Measurements from ENCODE around the gene PROZ.

The PROZ gene

GRCh38 chr13:113205428-113205931, 47.0 kb downstream of the PROZ start:
- no peaks in the 10 kb centered on the region for H3K27me3 Mint-ChIP-seq (ENCODE audit: low read depth)

DNA sequence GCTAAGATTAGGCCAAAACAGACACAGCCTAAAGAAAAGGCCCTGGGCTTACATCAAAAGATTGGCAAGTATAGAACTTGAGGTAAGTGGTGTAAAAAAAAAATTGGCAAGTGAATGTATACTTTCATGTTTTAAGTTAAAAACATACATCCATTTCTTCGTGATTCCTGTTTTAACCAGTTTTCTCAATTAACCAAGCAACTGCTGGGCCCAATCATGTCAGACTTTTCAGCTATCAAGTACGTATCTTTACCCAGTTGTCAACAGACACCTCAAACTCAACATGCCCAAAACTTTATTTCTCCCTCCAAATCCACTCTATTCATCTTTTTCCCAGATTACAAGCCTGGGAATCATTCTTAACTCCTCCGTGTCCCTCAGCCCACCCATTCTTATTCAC, 49.0 kb downstream of the PROZ start:
- Mint-ChIP-seq H3K4me1 (ENCODE audit: low read depth) (peaks cover 52% of the 10 kb centered on the region), H3K4me3 (peak overlapping the region; percentile 95), H3K36me3 (ENCODE audit: low read depth) (peaks cover 42% of the 10 kb centered on the region), H3K9me3 (no peaks in the 10 kb centered on the region), H3K27me3 (ENCODE audit: low read depth) (no peaks in the 10 kb centered on the region), H3K27ac (peak overlapping the region; percentile 92)

More at GRCh38 chr13:113205428-113205931, 47.0 kb downstream of the PROZ start:
- H3K9me3 Mint-ChIP-seq, result no peaks in the 10 kb centered on the region
- H3K4me1 Mint-ChIP-seq (ENCODE audit: low read depth), result peaks cover 42% of the 10 kb centered on the region
- H3K36me3 Mint-ChIP-seq (ENCODE audit: low read depth), result peaks cover 28% of the 10 kb centered on the region
- peak overlapping the region; percentile 11 for H3K4me3 Mint-ChIP-seq
- peak overlapping the region; percentile 23 for H3K27ac Mint-ChIP-seq

DNA sequence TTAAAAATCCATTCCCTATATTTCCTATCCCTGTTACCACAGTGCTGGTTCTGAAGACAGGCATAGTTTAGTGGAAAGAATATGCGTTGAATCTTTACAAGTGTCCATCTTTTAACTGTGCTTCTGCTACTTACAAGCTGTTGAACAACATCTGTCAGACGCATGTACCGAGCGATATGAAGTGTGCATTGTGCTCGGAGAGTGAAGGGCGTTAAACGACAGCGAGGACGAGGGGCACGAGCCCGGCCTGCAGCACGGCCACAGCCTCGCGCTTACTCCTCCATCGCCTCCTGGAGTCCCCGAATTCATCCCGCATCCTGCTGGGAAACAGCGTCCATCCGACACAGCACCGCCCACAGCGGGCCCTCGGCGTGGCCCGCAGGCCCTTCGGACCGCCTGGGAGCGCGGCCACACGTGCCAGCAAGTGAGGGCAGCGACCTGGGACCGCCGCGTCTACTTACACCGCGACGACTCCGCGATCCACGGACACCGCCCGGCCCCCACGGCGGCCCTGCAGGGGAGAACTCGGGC, 49.5 kb downstream of the PROZ start:
- Mint-ChIP-seq H3K36me3 (ENCODE audit: low read depth) (peaks cover 40% of the 10 kb centered on the region), H3K4me3 (peak overlapping the region; percentile 95), H3K27ac (peak overlapping the region; percentile 92), H3K4me1 (ENCODE audit: low read depth) (peaks cover 47% of the 10 kb centered on the region), H3K27me3 (ENCODE audit: low read depth) (no peaks in the 10 kb centered on the region), H3K9me3 (no peaks in the 10 kb centered on the region)

DNA sequence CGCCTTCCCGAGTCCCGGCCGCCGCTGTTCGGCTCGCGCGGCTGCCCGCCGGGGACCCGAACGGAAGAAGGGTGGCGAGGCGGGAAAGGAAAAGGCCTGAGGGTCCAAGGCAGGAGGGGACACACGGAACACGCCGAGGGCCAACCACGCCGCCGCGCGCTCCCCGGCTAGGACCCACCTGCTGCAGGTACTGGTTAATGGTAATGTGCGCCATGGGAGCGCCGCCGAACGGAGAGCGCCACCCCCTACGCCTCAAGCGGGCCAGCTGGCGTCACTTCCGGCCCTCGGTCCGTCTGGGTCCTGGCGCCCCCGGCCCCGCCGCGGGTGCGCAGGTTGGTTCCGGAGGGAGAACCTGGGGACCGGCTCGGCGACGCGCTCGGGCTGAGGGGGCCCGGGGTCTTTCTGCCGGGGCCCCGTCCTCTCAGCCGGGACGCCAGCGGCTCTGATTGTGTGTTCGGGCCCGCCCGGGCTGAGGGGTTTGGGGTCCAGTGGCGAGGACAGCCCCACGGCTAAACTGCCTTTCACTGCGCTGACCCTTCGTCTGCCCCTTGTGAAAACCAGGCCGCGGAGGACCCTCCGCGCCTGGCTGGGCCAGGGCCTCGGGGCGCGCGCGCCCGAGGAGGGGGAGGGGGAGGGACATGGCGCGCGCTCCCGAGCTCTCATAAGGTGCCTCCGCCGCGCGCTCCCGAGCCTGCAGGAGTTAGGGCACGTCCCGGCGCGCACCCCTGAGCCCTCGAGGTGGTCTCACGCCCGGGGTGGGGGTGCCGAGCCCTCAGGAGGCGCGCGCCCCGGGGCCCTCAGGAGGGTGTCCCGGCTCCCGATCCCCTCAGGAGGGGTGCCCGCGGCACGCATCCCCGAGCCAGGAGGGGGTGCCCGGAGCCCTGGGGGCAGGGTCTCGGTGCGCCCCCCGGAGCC, 50.2 kb downstream of the PROZ start, which contains the start of gene PCID2:
Gene PCID2, minus strand, starts transcription at position 249 of the 915 bp plus-strand sequence. Its CDS starts 35 bp downstream, at position 214.
- Mint-ChIP-seq H3K36me3 (ENCODE audit: low read depth) (peaks cover 40% of the 10 kb centered on the region), H3K4me3 (peak within 1 kb of the TSS; percentile 95), H3K27ac (peak within 1 kb of the TSS; percentile 92), H3K4me1 (ENCODE audit: low read depth) (peaks cover 51% of the 10 kb centered on the region), H3K27me3 (ENCODE audit: low read depth) (no peaks in the 10 kb centered on the region), H3K9me3 (no peaks in the 10 kb centered on the region)

DNA sequence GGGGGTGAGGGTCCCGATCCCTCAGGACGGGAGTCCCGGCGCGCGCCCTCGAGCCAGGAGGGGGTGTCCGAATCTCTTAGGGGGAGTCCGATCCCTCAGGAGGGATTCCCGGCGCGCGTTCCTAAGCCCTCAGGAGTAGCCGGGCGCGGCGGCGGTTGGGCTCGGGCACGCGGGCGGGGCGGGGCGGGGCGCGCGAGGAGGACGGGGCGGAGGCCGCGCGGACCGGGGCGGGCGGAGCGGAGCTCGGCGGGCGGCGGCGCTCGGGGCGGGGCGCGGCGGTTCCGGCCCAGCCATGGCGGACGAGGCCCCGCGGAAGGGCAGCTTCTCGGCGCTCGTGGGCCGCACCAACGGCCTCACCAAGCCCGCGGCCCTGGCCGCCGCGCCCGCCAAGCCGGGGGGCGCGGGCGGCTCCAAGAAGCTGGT, 50.9 kb downstream of the PROZ start, which contains the start of gene CUL4A:
Gene CUL4A, plus strand, starts transcription at position 278 of the 423 bp plus-strand sequence. Its CDS starts 15 bp downstream, at position 293.
- Mint-ChIP-seq H3K9me3 (no peaks in the 10 kb centered on the region), H3K27ac (peak within 1 kb of the TSS; percentile 92), H3K4me3 (peak within 1 kb of the TSS; percentile 95), H3K4me1 (ENCODE audit: low read depth) (peaks cover 55% of the 10 kb centered on the region), H3K27me3 (ENCODE audit: low read depth) (no peaks in the 10 kb centered on the region), H3K36me3 (ENCODE audit: low read depth) (peaks cover 43% of the 10 kb centered on the region)

DNA sequence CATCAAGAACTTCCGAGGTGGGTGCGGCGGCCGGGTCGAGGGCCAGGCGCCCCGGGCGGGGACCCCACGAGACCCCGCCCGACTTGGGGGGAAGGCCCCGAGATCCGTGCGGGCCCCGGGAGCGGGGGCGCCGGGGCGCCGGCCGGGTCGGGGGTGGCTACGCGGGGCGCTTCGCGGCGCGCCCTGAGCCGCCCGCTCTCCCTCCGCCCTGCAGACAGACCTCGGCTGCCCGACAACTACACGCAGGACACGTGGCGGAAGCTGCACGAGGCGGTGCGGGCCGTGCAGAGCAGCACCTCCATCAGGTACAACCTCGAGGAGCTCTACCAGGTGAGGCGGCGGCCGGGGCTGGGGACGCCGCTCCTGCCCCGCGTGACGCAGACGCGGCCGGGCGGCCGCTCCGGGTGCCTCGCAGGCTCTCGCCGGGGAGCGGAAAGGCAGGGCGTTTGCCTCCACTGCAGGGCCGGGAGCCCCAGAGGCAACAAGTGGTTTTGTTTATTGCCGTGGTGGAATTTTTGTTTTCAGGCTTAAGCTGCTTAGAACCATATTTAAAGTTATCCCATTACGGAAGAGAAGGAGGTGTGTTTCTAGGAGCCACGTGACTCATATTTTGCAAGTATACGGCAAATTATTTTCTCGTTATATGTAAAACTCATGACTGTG, 51.4 kb downstream of the PROZ start:
- no peaks in the 10 kb centered on the region for H3K9me3 Mint-ChIP-seq
- peak overlapping the region; percentile 84 for H3K4me3 Mint-ChIP-seq
- peak overlapping the region; percentile 87 for H3K27ac Mint-ChIP-seq
- peaks cover 43% of the 10 kb centered on the region for H3K36me3 Mint-ChIP-seq (ENCODE audit: low read depth)
- H3K27me3 Mint-ChIP-seq (ENCODE audit: low read depth), result no peaks in the 10 kb centered on the region
- H3K4me1 Mint-ChIP-seq (ENCODE audit: low read depth), result peaks cover 54% of the 10 kb centered on the region

- peaks cover 46% of the 10 kb centered on the region for H3K4me1 Mint-ChIP-seq (ENCODE audit: low read depth)
Measured at GRCh38 chr13:113210833-113211232, 52.4 kb downstream of the PROZ start.

GRCh38 chr13:113211774-113212173, 53.3 kb downstream of the PROZ start:
- H3K4me1 Mint-ChIP-seq (ENCODE audit: low read depth), result peaks cover 39% of the 10 kb centered on the region
- H3K27me3 Mint-ChIP-seq (ENCODE audit: low read depth), result no peaks in the 10 kb centered on the region
- H3K9me3 Mint-ChIP-seq, result no peaks in the 10 kb centered on the region
- H3K27ac Mint-ChIP-seq, result no peak overlapping the region
- H3K4me3 Mint-ChIP-seq, result peak overlapping the region; percentile 74
- peaks cover 30% of the 10 kb centered on the region for H3K36me3 Mint-ChIP-seq (ENCODE audit: low read depth)

More at GRCh38 chr13:113210833-113211232, 52.4 kb downstream of the PROZ start:
- Mint-ChIP-seq H3K27me3 (ENCODE audit: low read depth) (no peaks in the 10 kb centered on the region), H3K9me3 (no peaks in the 10 kb centered on the region), H3K27ac (peak overlapping the region; percentile 27), H3K4me3 (peak overlapping the region; percentile 74), H3K36me3 (ENCODE audit: low read depth) (peaks cover 36% of the 10 kb centered on the region)

- peaks cover 27% of the 10 kb centered on the region for H3K36me3 Mint-ChIP-seq (ENCODE audit: low read depth)
Measured at GRCh38 chr13:113216254-113217048, 58.0 kb downstream of the PROZ start.

GRCh38 chr13:113218586-113218985, 60.1 kb downstream of the PROZ start:
- Mint-ChIP-seq H3K27ac (no peak overlapping the region), H3K4me3 (no peak overlapping the region), H3K4me1 (ENCODE audit: low read depth) (peaks cover 16% of the 10 kb centered on the region), H3K9me3 (no peaks in the 10 kb centered on the region), H3K36me3 (ENCODE audit: low read depth) (peaks cover 27% of the 10 kb centered on the region), H3K27me3 (ENCODE audit: low read depth) (no peaks in the 10 kb centered on the region)

More at GRCh38 chr13:113216254-113217048, 58.0 kb downstream of the PROZ start:
- Mint-ChIP-seq H3K27ac (no peak overlapping the region), H3K27me3 (ENCODE audit: low read depth) (no peaks in the 10 kb centered on the region), H3K9me3 (no peaks in the 10 kb centered on the region), H3K4me3 (no peak overlapping the region), H3K4me1 (ENCODE audit: low read depth) (peaks cover 23% of the 10 kb centered on the region)

- Mint-ChIP-seq H3K4me3 (no peak overlapping the region), H3K36me3 (ENCODE audit: low read depth) (peaks cover 28% of the 10 kb centered on the region), H3K27ac (peak overlapping the region; percentile 6), H3K9me3 (no peaks in the 10 kb centered on the region), H3K4me1 (ENCODE audit: low read depth) (peaks cover 9% of the 10 kb centered on the region), H3K27me3 (ENCODE audit: low read depth) (no peaks in the 10 kb centered on the region)
Measured at GRCh38 chr13:113219256-113219940, 61.0 kb downstream of the PROZ start.

DNA sequence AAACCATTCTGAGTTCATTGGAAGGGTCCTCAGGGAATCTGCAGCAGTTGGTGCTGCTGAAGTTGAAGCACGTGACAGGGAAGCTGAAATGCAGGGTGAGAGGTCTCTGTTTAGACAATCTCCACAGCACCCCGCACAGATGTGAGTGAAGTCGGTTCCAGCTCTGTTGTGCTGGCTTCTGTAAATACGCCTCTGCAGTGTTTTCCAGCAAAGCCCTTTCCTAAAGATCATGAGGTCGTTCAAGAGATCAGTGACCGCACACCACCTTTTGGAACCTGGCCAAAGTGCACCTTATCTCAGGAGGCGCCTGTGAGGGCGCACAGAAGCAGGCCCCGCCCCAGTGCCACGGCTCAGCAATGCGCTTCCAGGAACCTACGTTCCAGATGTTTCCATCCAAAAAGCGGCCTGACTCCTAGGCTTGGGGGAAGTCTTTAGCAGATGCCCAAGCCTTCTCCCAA, 61.7 kb downstream of the PROZ start:
- H3K27me3 Mint-ChIP-seq (ENCODE audit: low read depth), result no peaks in the 10 kb centered on the region
- no peak overlapping the region for H3K27ac Mint-ChIP-seq
- no peak overlapping the region for H3K4me3 Mint-ChIP-seq
- no peaks in the 10 kb centered on the region for H3K9me3 Mint-ChIP-seq
- peaks cover 35% of the 10 kb centered on the region for H3K36me3 Mint-ChIP-seq (ENCODE audit: low read depth)
- H3K4me1 Mint-ChIP-seq (ENCODE audit: low read depth), result peaks cover 9% of the 10 kb centered on the region

DNA sequence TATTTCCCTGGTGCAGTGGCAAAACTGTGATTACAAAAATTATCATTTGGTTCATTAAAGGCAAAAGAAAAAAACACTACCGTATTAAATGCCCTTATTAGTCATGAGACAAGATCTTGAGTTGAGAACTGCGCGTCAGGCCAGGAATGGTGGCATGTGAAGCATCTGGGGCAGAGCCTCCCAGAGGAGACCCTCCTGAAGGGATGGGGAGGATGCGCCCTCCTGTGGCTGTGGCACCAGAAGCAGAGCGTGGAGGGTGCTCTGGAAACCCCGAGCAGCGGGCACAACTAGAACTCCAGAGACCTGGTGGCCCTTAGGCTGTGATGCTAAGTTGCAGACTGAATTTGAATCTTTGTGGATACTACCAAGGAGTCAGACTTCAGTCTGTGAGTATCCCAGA, 62.4 kb downstream of the PROZ start:
- Mint-ChIP-seq H3K27me3 (ENCODE audit: low read depth) (no peaks in the 10 kb centered on the region), H3K36me3 (ENCODE audit: low read depth) (peaks cover 35% of the 10 kb centered on the region), H3K9me3 (no peaks in the 10 kb centered on the region), H3K27ac (no peak overlapping the region), H3K4me3 (no peak overlapping the region), H3K4me1 (ENCODE audit: low read depth) (peaks cover 9% of the 10 kb centered on the region)

All from T-helper 1 cell treated with Interleukin-12 subunit alpha and Interleukin-12 subunit beta and Interleukin-4 antibody, amounts not matched to agents 30 μg/mL and 1 μg/mL, for 36 hours (primary cell).